NCI-H526 (cell line): ENCODE data around the gene SLC35F3.
"Not testable (repeated sequence)": the region's sequence is repeated elsewhere in the genome, so short reads cannot be mapped to it uniquely, and the experiment has no call there.

ENCODE experiments used
- DNase-seq, 2 experiments: peaks; one replicate each; lab custom pipeline; 2025; lab: John Stamatoyannopoulos, UW

Gene SLC35F3

GRCh38 chr1:234106032-234106431, 201.6 kb downstream of the SLC35F3 start:
- DNase-seq, result no peak

GRCh38 chr1:234107416-234108021, 203.0 kb downstream of the SLC35F3 start:
- peak in 1 of 2 experiments; percentile 25 for DNase-seq

- DNase-seq, result no peak
Measured at GRCh38 chr1:234108921-234109320, 204.4 kb downstream of the SLC35F3 start.

- DNase-seq, result no peak
Measured at GRCh38 chr1:234109840-234110239, 205.4 kb downstream of the SLC35F3 start.

GRCh38 chr1:234111458-234112142, 207.1 kb downstream of the SLC35F3 start:
- peak in 1 of 2 experiments; percentile 50 for DNase-seq

- peak in 1 of 2 experiments; percentile 63 for DNase-seq
Measured at GRCh38 chr1:234114648-234115307, 210.3 kb downstream of the SLC35F3 start.

GRCh38 chr1:234118911-234119310, 214.4 kb downstream of the SLC35F3 start:
- DNase-seq, result no peak

GRCh38 chr1:234119431-234119830, 215.0 kb downstream of the SLC35F3 start:
- no peak for DNase-seq

GRCh38 chr1:234120327-234120944, 216.0 kb downstream of the SLC35F3 start:
- DNase-seq, result no peak

- not testable (repeated sequence) for DNase-seq
Measured at GRCh38 chr1:234121659-234122058, 217.2 kb downstream of the SLC35F3 start.

GRCh38 chr1:234122571-234122970, 218.1 kb downstream of the SLC35F3 start:
- not testable (repeated sequence) for DNase-seq

- no peak for DNase-seq
Measured at GRCh38 chr1:234123867-234124266, 219.4 kb downstream of the SLC35F3 start.

- peak; percentile 43 to 85 for DNase-seq
Measured at GRCh38 chr1:234125283-234125682, 220.8 kb downstream of the SLC35F3 start.

- DNase-seq, result no peak
Measured at GRCh38 chr1:234125714-234126113, 221.2 kb downstream of the SLC35F3 start.

GRCh38 chr1:234127026-234127671, 222.7 kb downstream of the SLC35F3 start:
- DNase-seq, result no peak

GRCh38 chr1:234132795-234133194, 228.3 kb downstream of the SLC35F3 start:
- DNase-seq, result no peak

GRCh38 chr1:234134878-234135277, 230.4 kb downstream of the SLC35F3 start:
- no peak for DNase-seq

GRCh38 chr1:234135501-234135900, 231.0 kb downstream of the SLC35F3 start:
- DNase-seq, result peak in 1 of 2 experiments; percentile 11

- no peak for DNase-seq
Measured at GRCh38 chr1:234136073-234136472, 231.6 kb downstream of the SLC35F3 start.

GRCh38 chr1:234139966-234140365, 235.5 kb downstream of the SLC35F3 start:
- DNase-seq, result no peak

GRCh38 chr1:234140388-234140787, 235.9 kb downstream of the SLC35F3 start:
- no peak for DNase-seq

GRCh38 chr1:234141006-234141405, 236.5 kb downstream of the SLC35F3 start:
- no peak for DNase-seq
